DND-41 (cell line): ENCODE measurements around the gene SLC51A.
"Not testable (repeated sequence)": the region's sequence is repeated elsewhere in the genome, so short reads cannot be mapped to it uniquely, and the experiment has no call there.

ENCODE experiments used
- EZH2 ChIP-seq: IDR thresholded peaks from 3 replicates; pipeline ENCODE4 v1.6.1; 2012; ENCODE audit warnings: borderline replicate concordance, low read depth, mild to moderate bottlenecking, moderate library complexity, low read length, inconsistent platforms; ENCODE audit not compliant: severe bottlenecking
- TF ChIP-seq, protein P1 (sequence below): IDR thresholded peaks from 2 replicates; pipeline ENCODE4 v1.5.1; 2012; ENCODE audit warnings: borderline replicate concordance, low read length, moderate library complexity, mild to moderate bottlenecking; ENCODE audit not compliant: poor library complexity, severe bottlenecking; ENCODE audit errors: extremely low read depth

- TF ChIP-seq, protein P1, sequence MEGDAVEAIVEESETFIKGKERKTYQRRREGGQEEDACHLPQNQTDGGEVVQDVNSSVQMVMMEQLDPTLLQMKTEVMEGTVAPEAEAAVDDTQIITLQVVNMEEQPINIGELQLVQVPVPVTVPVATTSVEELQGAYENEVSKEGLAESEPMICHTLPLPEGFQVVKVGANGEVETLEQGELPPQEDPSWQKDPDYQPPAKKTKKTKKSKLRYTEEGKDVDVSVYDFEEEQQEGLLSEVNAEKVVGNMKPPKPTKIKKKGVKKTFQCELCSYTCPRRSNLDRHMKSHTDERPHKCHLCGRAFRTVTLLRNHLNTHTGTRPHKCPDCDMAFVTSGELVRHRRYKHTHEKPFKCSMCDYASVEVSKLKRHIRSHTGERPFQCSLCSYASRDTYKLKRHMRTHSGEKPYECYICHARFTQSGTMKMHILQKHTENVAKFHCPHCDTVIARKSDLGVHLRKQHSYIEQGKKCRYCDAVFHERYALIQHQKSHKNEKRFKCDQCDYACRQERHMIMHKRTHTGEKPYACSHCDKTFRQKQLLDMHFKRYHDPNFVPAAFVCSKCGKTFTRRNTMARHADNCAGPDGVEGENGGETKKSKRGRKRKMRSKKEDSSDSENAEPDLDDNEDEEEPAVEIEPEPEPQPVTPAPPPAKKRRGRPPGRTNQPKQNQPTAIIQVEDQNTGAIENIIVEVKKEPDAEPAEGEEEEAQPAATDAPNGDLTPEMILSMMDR: peak; percentile 37
- TF ChIP-seq EZH2: not testable (repeated sequence)
Observed at GRCh38 chr3:196205442-196206205, 10.7 kb upstream of the SLC51A start.
